Activated CD4-positive, alpha-beta T cell treated with anti-CD3 and anti-CD28 coated beads, Interleukin-2, amount 10 ng/mL, durations not matched to agents 7 days and 5 days (primary cell): ENCODE data around the gene PEX7. TPM values are rescaled to one million over a fixed set of nuclear protein-coding genes. Genes with fewer than 3 reads are reported as not detected.
A peak's percentile ranks its signal among the peaks of the same experiment; 100 is the strongest.
"Not testable (repeated sequence)": the region's sequence is repeated elsewhere in the genome, so short reads cannot be mapped to it uniquely, and the experiment has no call there.

Source experiments
- CTCF ChIA-PET: fragments of 350-600 bp; sonication (Branson Sonifier 250); formaldehyde crosslinking; loops from one replicate; lab custom pipeline; 2021; ENCODE audit warnings: antibody characterized with exemption; lab: Charles Lee
- POLR2A ChIA-PET: fragments of 350-600 bp; sonication (Branson Sonifier 250); formaldehyde crosslinking; loops from one replicate; lab custom pipeline; 2021; ENCODE audit warnings: antibody characterized with exemption; lab: Charles Lee
- DNase-seq: peaks from one replicate; pipeline ENCODE4 v3.0.0-alpha.2; 2020
- H3K27ac Mint-ChIP-seq: one replicate; pipeline ENCODE4 v1.8.0; 2021; ENCODE audit warnings: mild to moderate bottlenecking, moderate library complexity, mixed read lengths
- H3K27me3 Mint-ChIP-seq: one replicate; pipeline ENCODE4 v1.8.0; 2021; ENCODE audit warnings: mixed read lengths
- H3K36me3 Mint-ChIP-seq: one replicate; pipeline ENCODE4 v1.8.0; 2021; ENCODE audit warnings: low read depth, mixed read lengths
- H3K4me1 Mint-ChIP-seq: one replicate; pipeline ENCODE4 v1.8.0; 2021; ENCODE audit warnings: mixed read lengths
- H3K4me3 Mint-ChIP-seq: one replicate; pipeline ENCODE4 v1.8.0; 2021; ENCODE audit warnings: mild to moderate bottlenecking, moderate library complexity, mixed read lengths
- H3K9me3 Mint-ChIP-seq: one replicate; pipeline ENCODE4 v1.8.0; 2021; ENCODE audit warnings: mixed read lengths
- total RNA-seq, 2 experiments: library from RNA; stranded (reverse); gene quantifications; one replicate each; pipeline ENCODE4 v1.2.3, GENCODE V29; 2021

PEX7 gene
- total RNA-seq, 2 experiments from 2014 or later: 3.4 to 4.1 TPM

DNA sequence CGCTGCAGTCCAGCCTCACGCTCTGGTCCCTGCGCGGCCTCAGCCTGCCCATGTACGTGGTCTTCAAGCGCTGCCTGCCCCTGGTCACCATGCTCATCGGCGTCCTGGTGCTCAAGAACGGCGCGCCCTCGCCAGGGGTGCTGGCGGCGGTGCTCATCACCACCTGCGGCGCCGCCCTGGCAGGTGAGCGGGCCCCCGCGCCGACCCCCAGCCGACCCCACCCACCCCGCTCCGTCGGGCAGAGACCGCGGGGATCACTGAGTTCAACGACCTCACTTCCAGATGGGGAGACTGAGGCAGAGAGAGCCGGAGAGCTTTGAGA, 100.3 kb downstream of the PEX7 start:
- no peak for DNase-seq

DNA sequence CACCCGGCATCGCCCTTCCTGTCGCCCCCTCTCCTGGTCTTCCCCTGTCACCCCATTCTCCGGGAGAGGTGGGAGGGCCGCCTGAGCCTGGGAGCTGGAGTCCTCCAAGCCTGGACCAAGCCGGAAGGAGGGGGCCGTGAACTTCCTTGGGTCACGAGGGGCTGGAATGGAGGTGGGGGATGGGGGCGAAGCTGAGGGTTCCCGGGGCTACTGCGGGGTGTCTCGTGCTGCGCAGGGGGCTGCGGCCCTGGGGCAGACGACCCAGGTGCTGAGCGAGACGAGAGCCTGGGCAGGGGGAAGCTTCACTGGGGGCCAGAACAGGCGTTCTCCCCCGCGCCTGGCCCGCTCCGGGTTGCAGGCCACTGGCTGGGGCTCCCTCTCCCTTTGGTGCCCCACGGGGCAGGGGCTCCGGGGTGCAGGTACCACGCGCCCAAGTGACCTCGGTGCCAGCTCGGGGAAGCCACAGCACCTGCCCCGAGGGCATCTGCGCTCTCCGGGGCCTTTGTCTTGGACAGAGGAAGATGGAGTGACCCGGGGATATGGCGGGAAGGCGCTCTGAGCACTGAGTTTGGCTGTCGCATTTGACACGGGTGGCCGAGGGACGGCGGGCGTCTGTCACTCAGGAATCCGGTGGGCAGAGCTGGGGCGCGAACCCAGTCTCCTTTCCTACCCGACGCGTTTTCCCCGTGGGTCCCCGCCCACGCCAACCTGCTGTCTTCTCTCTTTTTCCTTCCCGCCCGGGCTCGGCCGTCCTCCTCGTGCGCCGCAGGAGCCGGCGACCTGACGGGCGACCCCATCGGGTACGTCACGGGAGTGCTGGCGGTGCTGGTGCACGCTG, 100.9 kb downstream of the PEX7 start:
- ChIA-PET POLR2A (no interaction called here), CTCF (interaction anchor here (1.1 kb wide), 1 partner anchor 131 kb away, joined by 3 read pairs; the partner anchor contains the start of gene MAP3K5)
- no peak for DNase-seq
- Mint-ChIP-seq H3K36me3 (no peaks in the 10 kb centered on the region), H3K27me3 (peaks cover 66% of the 10 kb centered on the region), H3K9me3 (no peaks in the 10 kb centered on the region), H3K4me1 (peaks cover 29% of the 10 kb centered on the region), H3K27ac (no peak overlapping the region), H3K4me3 (peak overlapping the region; percentile 38)

More for the DNA sequence above, 100.3 kb downstream of the PEX7 start:
- Mint-ChIP-seq H3K27ac (no peak overlapping the region), H3K36me3 (no peaks in the 10 kb centered on the region), H3K4me3 (peak overlapping the region; percentile 60), H3K4me1 (peaks cover 29% of the 10 kb centered on the region), H3K9me3 (no peaks in the 10 kb centered on the region), H3K27me3 (peaks cover 68% of the 10 kb centered on the region)
- ChIA-PET CTCF (interaction anchor here (0.6 to 1.2 kb wide), 3 partner anchors 10 to 514 kb away, joined by 3 read pairs; no protein-coding TSS in a partner anchor), POLR2A (no interaction called here)

DNA sequence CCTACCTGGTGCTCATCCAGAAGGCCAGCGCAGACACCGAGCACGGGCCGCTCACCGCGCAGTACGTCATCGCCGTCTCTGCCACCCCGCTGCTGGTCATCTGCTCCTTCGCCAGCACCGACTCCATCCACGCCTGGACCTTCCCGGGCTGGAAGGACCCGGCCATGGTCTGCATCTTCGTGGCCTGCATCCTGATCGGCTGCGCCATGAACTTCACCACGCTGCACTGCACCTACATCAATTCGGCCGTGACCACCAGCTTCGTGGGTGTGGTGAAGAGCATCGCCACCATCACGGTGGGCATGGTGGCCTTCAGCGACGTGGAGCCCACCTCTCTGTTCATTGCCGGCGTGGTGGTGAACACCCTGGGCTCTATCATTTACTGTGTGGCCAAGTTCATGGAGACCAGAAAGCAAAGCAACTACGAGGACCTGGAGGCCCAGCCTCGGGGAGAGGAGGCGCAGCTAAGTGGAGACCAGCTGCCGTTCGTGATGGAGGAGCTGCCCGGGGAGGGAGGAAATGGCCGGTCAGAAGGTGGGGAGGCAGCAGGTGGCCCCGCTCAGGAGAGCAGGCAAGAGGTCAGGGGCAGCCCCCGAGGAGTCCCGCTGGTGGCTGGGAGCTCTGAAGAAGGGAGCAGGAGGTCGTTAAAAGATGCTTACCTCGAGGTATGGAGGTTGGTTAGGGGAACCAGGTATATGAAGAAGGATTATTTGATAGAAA, 101.7 kb downstream of the PEX7 start:
- H3K4me1 Mint-ChIP-seq: peaks cover 29% of the 10 kb centered on the region
- peaks cover 58% of the 10 kb centered on the region for H3K27me3 Mint-ChIP-seq
- no peaks in the 10 kb centered on the region for H3K36me3 Mint-ChIP-seq
- ChIA-PET POLR2A (no interaction called here), CTCF (interaction anchor here (1.1 kb wide), 1 partner anchor 132 kb away, joined by 3 read pairs; the partner anchor contains the start of gene MAP3K5)
- peak overlapping the region; percentile 28 for H3K4me3 Mint-ChIP-seq
- H3K27ac Mint-ChIP-seq: no peak overlapping the region
- no peak for DNase-seq
- no peaks in the 10 kb centered on the region for H3K9me3 Mint-ChIP-seq

DNA sequence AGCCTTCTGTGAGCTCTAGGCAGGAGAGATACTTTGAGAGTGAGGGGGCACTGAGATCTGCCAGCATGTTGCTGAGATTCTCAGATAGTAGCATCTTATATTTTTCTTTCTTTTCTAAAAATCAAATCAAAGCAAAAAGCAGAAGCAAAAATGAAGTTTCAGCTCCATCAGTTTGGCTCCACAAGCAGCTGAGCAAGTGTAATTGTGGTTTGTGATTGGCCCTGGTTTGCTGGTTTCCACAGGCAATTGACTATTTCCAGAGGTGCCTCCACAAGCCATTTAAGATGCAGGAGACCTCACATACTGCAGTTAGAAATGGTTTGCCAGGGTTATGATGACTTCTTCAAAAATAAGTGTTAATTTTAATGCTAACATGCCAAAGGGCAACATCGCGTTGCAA, 104.0 kb downstream of the PEX7 start:
- POLR2A ChIA-PET: no interaction called here
- Mint-ChIP-seq H3K4me3 (no peak overlapping the region), H3K27me3 (peaks cover 44% of the 10 kb centered on the region), H3K27ac (no peak overlapping the region), H3K36me3 (no peaks in the 10 kb centered on the region), H3K9me3 (no peaks in the 10 kb centered on the region), H3K4me1 (peaks cover 12% of the 10 kb centered on the region)
- DNase-seq: no peak
- CTCF ChIA-PET: interaction anchor here (0.6 kb wide), 1 partner anchor 59 kb away, joined by 4 read pairs; no protein-coding TSS in a partner anchor

DNA sequence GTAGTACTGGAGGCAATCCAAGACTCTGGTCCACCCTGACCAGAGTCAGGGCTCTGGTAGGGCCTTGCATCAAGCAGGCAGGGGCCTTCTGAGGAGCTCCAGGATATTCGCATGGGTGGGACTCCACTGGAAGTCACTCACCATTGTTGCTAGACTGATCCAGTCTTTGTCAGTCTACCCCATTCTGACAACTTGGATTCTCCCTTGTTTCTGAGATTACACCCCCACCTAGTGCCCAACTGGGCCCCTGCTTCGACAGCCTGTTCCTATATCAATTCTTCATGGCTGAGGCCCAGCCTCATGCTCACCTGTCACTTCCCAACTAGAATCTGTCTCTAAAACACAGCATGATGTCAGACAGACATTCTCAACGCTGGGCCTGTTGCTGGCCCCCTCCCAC, 104.9 kb downstream of the PEX7 start:
- ChIA-PET POLR2A (no interaction called here), CTCF (interaction anchor here (1.0 kb wide), 1 partner anchor 135 kb away, joined by 3 read pairs; the partner anchor contains the start of gene MAP3K5)
- Mint-ChIP-seq H3K9me3 (no peaks in the 10 kb centered on the region), H3K4me3 (no peak overlapping the region), H3K4me1 (peaks cover 10% of the 10 kb centered on the region), H3K27me3 (peaks cover 41% of the 10 kb centered on the region), H3K36me3 (no peaks in the 10 kb centered on the region), H3K27ac (no peak overlapping the region)
- DNase-seq: peak; percentile 29

DNA sequence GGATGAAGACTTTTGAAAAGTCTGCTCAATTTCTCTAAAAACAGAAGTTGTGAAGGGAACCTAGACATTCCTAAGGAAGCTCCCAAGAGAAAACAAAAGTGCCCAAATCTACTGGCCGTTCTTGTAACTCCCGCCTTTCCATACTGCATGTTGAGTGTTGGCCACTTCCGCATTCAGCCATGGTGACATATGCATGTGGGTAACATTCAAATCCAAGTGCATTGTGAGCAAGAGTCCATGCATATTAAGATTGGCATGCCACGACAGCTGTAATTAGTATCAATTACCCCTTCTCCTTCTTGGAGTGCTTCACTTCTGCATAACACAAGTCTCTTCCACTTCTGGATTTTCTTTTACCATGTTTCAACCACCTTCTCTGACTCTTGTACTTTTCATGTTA, 108.1 kb downstream of the PEX7 start:
- H3K27ac Mint-ChIP-seq: no peak overlapping the region
- peaks cover 38% of the 10 kb centered on the region for H3K27me3 Mint-ChIP-seq
- no peaks in the 10 kb centered on the region for H3K9me3 Mint-ChIP-seq
- ChIA-PET POLR2A (no interaction called here), CTCF (no interaction called here)
- DNase-seq: no peak
- no peak overlapping the region for H3K4me3 Mint-ChIP-seq
- no peaks in the 10 kb centered on the region for H3K36me3 Mint-ChIP-seq
- no peaks in the 10 kb centered on the region for H3K4me1 Mint-ChIP-seq

DNA sequence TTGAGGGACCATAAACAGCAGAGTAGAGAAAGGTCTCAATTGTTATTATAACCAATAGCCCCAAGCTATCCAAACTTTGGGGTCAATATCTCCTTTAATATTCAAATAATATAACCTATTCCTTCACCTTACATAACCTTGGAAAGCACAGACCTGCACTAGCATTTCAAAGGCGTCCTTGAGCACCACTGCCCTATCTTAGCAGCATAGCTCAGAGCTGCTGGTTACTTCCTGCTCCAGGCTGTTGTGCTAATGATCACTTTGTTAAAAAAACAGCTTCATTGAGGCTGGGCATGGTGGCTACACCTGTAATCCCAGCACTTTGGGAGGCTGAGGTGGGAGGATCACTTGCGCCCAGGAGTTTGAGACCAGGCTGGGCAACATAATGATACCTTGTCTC, 110.2 kb downstream of the PEX7 start:
- ChIA-PET CTCF (interaction anchor here (0.6 to 1.4 kb wide), 3 partner anchors 10 to 27 kb away, joined by 3 to 4 read pairs (median 3); partner anchors contain the start of gene SLC35D3), POLR2A (no interaction called here)
- Mint-ChIP-seq H3K27me3 (peaks cover 33% of the 10 kb centered on the region), H3K4me1 (no peaks in the 10 kb centered on the region), H3K4me3 (no peak overlapping the region), H3K27ac (no peak overlapping the region), H3K36me3 (no peaks in the 10 kb centered on the region), H3K9me3 (no peaks in the 10 kb centered on the region)
- no peak for DNase-seq

DNA sequence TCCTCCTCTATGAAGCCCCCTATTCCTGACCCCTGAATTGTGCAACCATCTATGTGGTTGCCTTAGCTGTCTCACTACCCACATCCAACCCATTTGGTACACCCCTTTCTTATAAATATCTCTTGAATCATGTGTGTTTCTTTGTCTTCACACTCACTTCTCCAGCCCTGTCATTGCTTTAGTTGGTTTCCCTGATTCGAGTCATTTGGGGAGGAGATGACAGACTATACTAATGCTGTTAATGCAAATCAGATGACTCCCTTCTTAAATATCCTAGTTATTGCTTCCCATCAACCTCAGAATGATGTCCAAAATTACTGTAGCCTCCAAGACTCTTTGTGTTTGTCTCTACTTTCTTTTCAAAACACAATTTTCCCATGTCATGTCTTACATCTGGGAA, 122.7 kb downstream of the PEX7 start:
- Mint-ChIP-seq H3K36me3 (peaks cover 3% of the 10 kb centered on the region), H3K27me3 (peaks cover 3% of the 10 kb centered on the region), H3K27ac (no peak overlapping the region), H3K4me3 (no peak overlapping the region), H3K9me3 (peaks cover 12% of the 10 kb centered on the region), H3K4me1 (no peaks in the 10 kb centered on the region)
- DNase-seq: no peak
- POLR2A ChIA-PET: no interaction called here
- CTCF ChIA-PET: no interaction called here

DNA sequence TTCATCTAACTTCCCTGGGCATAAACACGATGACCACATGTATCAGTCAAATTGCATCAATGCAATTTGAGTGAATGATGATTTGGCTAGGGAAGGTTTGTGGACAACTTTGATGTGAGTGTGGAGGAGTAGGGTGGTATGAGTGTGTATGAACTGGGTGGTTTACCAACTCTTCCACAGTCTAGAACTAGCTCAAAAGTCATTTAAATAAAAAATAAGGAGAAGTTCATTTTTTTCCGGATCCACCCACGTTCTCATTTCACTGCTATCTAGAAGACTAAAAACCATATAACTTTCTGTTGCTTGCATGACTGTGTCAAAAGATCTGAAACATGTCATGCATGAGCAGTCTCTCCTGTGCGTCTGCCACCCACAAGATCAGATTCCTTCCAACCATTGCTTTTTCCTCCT, 123.3 kb downstream of the PEX7 start:
- Mint-ChIP-seq H3K9me3 (peaks cover 12% of the 10 kb centered on the region), H3K27me3 (peaks cover 3% of the 10 kb centered on the region), H3K4me1 (no peaks in the 10 kb centered on the region), H3K4me3 (no peak overlapping the region), H3K36me3 (peaks cover 3% of the 10 kb centered on the region), H3K27ac (no peak overlapping the region)
- CTCF ChIA-PET: interaction anchor here (1.0 kb wide), 1 partner anchor 97 kb away, joined by 3 read pairs; no protein-coding TSS in a partner anchor
- POLR2A ChIA-PET: no interaction called here
- DNase-seq: no peak

DNA sequence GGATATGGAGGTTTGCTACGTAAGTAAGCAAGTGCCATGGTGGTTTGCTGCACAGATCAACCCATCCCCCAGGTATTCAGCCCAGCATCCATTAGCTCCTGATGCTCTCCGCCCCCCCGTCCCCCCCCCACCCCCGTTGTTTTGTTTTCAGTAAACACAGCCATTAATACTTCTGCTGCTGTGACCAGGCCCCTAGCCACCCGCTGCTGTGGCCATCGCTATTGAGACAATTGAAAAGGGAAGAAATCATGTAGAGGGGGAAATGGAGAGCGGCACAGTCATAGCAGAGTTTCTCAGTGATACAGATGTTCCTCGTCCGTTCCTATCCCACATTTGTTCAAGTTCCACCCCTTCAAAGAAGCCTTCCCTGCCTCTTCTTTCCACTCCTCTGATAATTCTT, 124.6 kb downstream of the PEX7 start:
- Mint-ChIP-seq H3K27me3 (peaks cover 2% of the 10 kb centered on the region), H3K36me3 (no peaks in the 10 kb centered on the region), H3K4me3 (no peak overlapping the region), H3K4me1 (no peaks in the 10 kb centered on the region), H3K27ac (no peak overlapping the region), H3K9me3 (peaks cover 3% of the 10 kb centered on the region)
- ChIA-PET POLR2A (no interaction called here), CTCF (no interaction called here)
- no peak for DNase-seq

DNA sequence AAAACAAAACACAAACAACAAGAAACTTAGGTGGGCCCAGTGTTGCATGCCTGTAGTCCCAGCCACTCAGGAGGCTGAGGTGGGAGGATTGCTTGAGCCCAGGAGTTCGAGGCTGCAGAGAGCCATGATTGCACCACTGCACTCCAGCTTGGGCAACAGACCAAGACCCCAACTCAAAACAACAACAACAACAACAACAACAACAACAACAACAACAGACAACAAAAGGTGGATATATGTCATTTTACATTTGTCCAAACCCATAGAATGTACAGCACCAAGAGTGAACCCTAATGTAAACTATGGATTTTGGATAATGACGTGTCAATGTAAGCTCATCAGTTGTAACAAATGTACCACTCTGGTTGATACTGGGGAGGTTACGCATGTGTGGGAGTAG, 127.6 kb downstream of the PEX7 start:
- H3K36me3 Mint-ChIP-seq, H3K27me3 Mint-ChIP-seq, H3K9me3 Mint-ChIP-seq, H3K4me1 Mint-ChIP-seq, CTCF ChIA-PET, POLR2A ChIA-PET, DNase-seq, H3K27ac Mint-ChIP-seq, H3K4me3 Mint-ChIP-seq: not testable (repeated sequence)

DNA sequence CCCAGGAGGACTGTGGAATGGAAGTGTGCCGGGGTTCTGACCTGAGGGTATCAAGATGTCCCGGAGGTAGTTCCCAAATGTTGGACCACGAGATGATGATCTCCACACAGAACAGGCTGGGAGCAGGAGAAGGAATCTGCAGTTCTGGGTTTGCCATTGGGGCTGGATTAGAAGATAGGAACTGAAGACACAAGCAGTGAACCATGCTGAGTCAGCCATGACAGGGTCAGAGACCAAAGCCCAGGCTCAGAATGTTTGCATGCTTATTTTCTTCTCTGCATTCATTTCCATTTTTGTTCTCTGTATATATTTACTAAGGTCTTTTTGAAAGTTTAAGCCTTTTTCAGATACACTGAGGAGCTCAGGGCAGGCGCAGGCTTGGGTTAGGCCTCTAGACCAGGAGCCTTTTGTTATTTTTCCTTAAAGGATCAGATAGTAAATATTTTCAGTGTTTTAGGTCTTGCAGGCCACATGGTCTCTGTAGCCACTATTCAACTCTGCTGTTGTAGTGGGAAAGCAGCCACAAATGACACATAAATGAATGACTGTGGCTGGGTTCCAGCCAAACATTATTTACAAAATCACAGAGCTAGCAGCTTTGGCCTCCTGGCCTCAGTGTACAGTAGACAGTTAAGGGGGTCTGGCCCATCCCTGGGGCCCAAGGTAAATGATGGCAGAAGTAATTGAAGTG, 128.2 kb downstream of the PEX7 start:
- ChIA-PET POLR2A (no interaction called here), CTCF (interaction anchor here (0.7 kb wide), 1 partner anchor 143 kb away, joined by 6 read pairs; no protein-coding TSS in a partner anchor)
- no peaks in the 10 kb centered on the region for H3K36me3 Mint-ChIP-seq
- peaks cover 3% of the 10 kb centered on the region for H3K9me3 Mint-ChIP-seq
- no peaks in the 10 kb centered on the region for H3K4me1 Mint-ChIP-seq
- H3K4me3 Mint-ChIP-seq: no peak overlapping the region
- H3K27me3 Mint-ChIP-seq: peaks cover 8% of the 10 kb centered on the region
- DNase-seq: no peak
- H3K27ac Mint-ChIP-seq: no peak overlapping the region
